LNCaP clone FGC (cell line): ENCODE results near the gene IRAK1.
A peak's percentile ranks its signal among the peaks of the same experiment; 100 is the strongest.
"Not testable (repeated sequence)": the region's sequence is repeated elsewhere in the genome, so short reads cannot be mapped to it uniquely, and the experiment has no call there.

Experiments used
- DNase-seq: peaks from one replicate; pipeline ENCODE4 v3.0.0-alpha.2; 2011; ENCODE audit warnings: low read depth
- H3K4me3 ChIP-seq: 2 replicates; pipeline ENCODE4 v1.5.1; 2011; ENCODE audit warnings: mild to moderate bottlenecking, low read depth, low read length, control low read depth
- CTCF ChIP-seq: IDR thresholded peaks from 2 replicates; pipeline ENCODE4 v1.5.1; 2012; ENCODE audit warnings: mild to moderate bottlenecking; ENCODE audit not compliant: control insufficient read depth, insufficient read depth; ENCODE audit errors: extremely low read depth

IRAK1 gene

GRCh38 chrX:153981231-153981630, 38.5 kb downstream of the IRAK1 start:
- DNase-seq = no peak
- H3K4me3 ChIP-seq = no peak overlapping the region

GRCh38 chrX:153980394-153980793, 39.3 kb downstream of the IRAK1 start:
- H3K4me3 ChIP-seq, DNase-seq: not testable (repeated sequence)

More at GRCh38 chrX:153981231-153981630, 38.5 kb downstream of the IRAK1 start:
- TF ChIP-seq CTCF = no peak

GRCh38 chrX:153974726-153975286, 44.9 kb downstream of the IRAK1 start:
- no peak overlapping the region for H3K4me3 ChIP-seq
- no peak for DNase-seq
- no peak for TF ChIP-seq CTCF

- DNase-seq = no peak
- TF ChIP-seq CTCF = no peak
- peak overlapping the region; percentile 57 for H3K4me3 ChIP-seq
These were observed 45.5 kb downstream of the IRAK1 start for GRCh38 chrX:153974003-153974725.

- TF ChIP-seq CTCF = no peak
- no peak for DNase-seq
- H3K4me3 ChIP-seq = peak overlapping the region; percentile 57
These were observed 46.3 kb downstream of the IRAK1 start for GRCh38 chrX:153973127-153974002.

GRCh38 chrX:153972368-153973126, 47.2 kb downstream of the IRAK1 start, which contains the start of gene TMEM187:
Gene TMEM187 (plus strand): TSS chrX:153972754. CDS start chrX:153982063, 9,309 bp downstream.
- DNase-seq = no peak
- H3K4me3 ChIP-seq = peak within 1 kb of the TSS; percentile 69
- no peak for TF ChIP-seq CTCF
